GM18502 (cell line): ENCODE measurements around the gene STX8.

Experiments used
- ATAC-seq: cut with Tn5 transposase; IDR thresholded peaks from one replicate; pipeline ENCODE4 v1.9.1; 2021; ENCODE audit warnings: mild to moderate bottlenecking; ENCODE audit not compliant: unreplicated experiment, poor library complexity

The STX8 gene

GRCh38 chr17:9253308-9253707 is 322.3 kb downstream of the STX8 start:
- ATAC-seq = no peak

- no peak for ATAC-seq
These were observed 324.3 kb downstream of the STX8 start for GRCh38 chr17:9251273-9251672.

GRCh38 chr17:9249245-9249953 is 326.2 kb downstream of the STX8 start:
- ATAC-seq = no peak

- no peak for ATAC-seq
These were observed 328.1 kb downstream of the STX8 start for GRCh38 chr17:9247401-9247938.

GRCh38 chr17:9244066-9245052 is 331.3 kb downstream of the STX8 start:
- no peak for ATAC-seq

- ATAC-seq = no peak
These were observed 332.6 kb downstream of the STX8 start for GRCh38 chr17:9242983-9243382.

- no peak for ATAC-seq
These were observed 333.1 kb downstream of the STX8 start for GRCh38 chr17:9242497-9242881.

GRCh38 chr17:9241774-9242496 is 333.7 kb downstream of the STX8 start:
- ATAC-seq = no peak

GRCh38 chr17:9241371-9241712 is 334.3 kb downstream of the STX8 start:
- ATAC-seq = no peak

GRCh38 chr17:9240659-9241370 is 334.8 kb downstream of the STX8 start:
- ATAC-seq = no peak

GRCh38 chr17:9239793-9240658 is 335.6 kb downstream of the STX8 start:
- peak; percentile 59 for ATAC-seq

- ATAC-seq = peak; percentile 19
These were observed 336.3 kb downstream of the STX8 start for GRCh38 chr17:9239246-9239792.

GRCh38 chr17:9238340-9239245 is 337.0 kb downstream of the STX8 start:
- no peak for ATAC-seq

- ATAC-seq = no peak
These were observed 337.8 kb downstream of the STX8 start for GRCh38 chr17:9237661-9238301.

GRCh38 chr17:9237053-9237410 is 338.6 kb downstream of the STX8 start:
- ATAC-seq = no peak

GRCh38 chr17:9236286-9237052 is 339.2 kb downstream of the STX8 start:
- ATAC-seq = no peak

GRCh38 chr17:9235346-9235745 is 340.3 kb downstream of the STX8 start:
- ATAC-seq = no peak
